ENCODE results near the gene SND1. TPM values are rescaled to one million over a fixed set of nuclear protein-coding genes. Genes with fewer than 3 reads are reported as not detected.

The SND1 gene
- 100 to 1,000 TPM; 132 to 148 TPM for total RNA-seq

- H3K4me1 Mint-ChIP-seq: peaks cover 33% of the 10 kb centered on the region
- POLR2A ChIA-PET: interaction anchor here (0.5 to 2.3 kb wide), 3 partner anchors 66 to 691 kb away, joined by 3 to 7 read pairs (median 6); partner anchors contain the start of genes GCC1 and ZNF800
- ATAC-seq (ENCODE audit: low read depth): peak; percentile 94
- H3K27ac Mint-ChIP-seq: peak within 1 kb of the TSS; percentile 97
- peak; percentile 96 for DNase-seq
- H3K27me3 Mint-ChIP-seq: no peaks in the 10 kb centered on the region
- H3K9me3 Mint-ChIP-seq: no peaks in the 10 kb centered on the region
- H3K36me3 Mint-ChIP-seq: peaks cover 14% of the 10 kb centered on the region
- peak within 1 kb of the TSS; percentile 98 for H3K4me3 Mint-ChIP-seq
These were observed at the start of gene SND1 for GRCh38 chr7:127651556-127652332. SND1 (plus strand) TSS chr7:127652194; CDS start chr7:127652374, 180 bp downstream.

DNA sequence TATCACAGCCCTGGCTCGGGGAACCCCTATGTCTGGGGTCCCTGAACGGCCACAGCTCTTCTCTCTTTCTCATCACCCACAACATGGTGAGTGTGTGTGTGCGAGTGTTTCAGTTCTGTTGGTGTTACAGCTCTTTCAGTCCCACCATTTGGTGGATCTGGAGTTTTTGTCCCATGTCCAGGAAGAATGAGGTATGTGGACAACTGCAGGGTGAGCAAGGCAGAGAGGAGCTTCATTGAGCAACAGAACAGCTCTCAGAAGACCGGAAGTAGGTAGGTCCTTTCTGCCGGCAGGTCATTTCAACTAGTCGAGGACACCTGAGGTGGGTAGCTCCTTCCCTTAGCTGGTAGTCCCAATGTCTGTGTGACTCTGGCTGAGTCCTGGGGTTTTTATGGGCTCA lies 43.5 kb upstream of the SND1 start:
- POLR2A ChIA-PET: no interaction called here
- no peaks in the 10 kb centered on the region for H3K36me3 Mint-ChIP-seq
- H3K4me3 Mint-ChIP-seq: no peak overlapping the region
- H3K4me1 Mint-ChIP-seq: no peaks in the 10 kb centered on the region
- H3K9me3 Mint-ChIP-seq: no peaks in the 10 kb centered on the region
- ATAC-seq (ENCODE audit: low read depth) (no peak), DNase-seq (no peak)
- no peak overlapping the region for H3K27ac Mint-ChIP-seq
- peaks cover 10% of the 10 kb centered on the region for H3K27me3 Mint-ChIP-seq

GRCh38 chr7:127609297-127609696 lies 42.7 kb upstream of the SND1 start:
- no peaks in the 10 kb centered on the region for H3K9me3 Mint-ChIP-seq

DNA sequence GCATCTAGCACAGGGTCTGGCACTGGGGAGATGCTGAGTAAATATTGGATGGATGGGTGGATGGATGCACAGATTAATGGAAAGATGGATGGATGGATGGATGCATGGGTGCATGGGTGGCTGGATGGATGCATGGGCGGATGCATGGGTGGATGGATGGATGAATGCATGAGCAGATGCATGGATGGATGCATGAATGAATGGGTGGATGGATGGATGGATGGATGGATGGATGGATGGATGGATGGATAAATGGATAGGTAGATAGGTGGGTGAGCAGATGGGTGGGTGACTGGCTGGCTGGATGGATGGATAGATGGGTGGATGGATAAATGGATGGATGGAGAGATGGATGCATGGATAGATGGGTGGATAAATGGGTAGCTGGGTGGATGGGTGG lies 39.7 kb upstream of the SND1 start:
- H3K27ac Mint-ChIP-seq: no peak overlapping the region
- no peaks in the 10 kb centered on the region for H3K9me3 Mint-ChIP-seq
- no peaks in the 10 kb centered on the region for H3K36me3 Mint-ChIP-seq
- H3K27me3 Mint-ChIP-seq: peaks cover 27% of the 10 kb centered on the region
- POLR2A ChIA-PET: no interaction called here
- DNase-seq (no peak), ATAC-seq (ENCODE audit: low read depth) (no peak)
- H3K4me1 Mint-ChIP-seq: no peaks in the 10 kb centered on the region
- H3K4me3 Mint-ChIP-seq: no peak overlapping the region

More at GRCh38 chr7:127609297-127609696, 42.7 kb upstream of the SND1 start:
- Mint-ChIP-seq H3K27me3 (peaks cover 15% of the 10 kb centered on the region), H3K36me3 (no peaks in the 10 kb centered on the region), H3K4me1 (no peaks in the 10 kb centered on the region), H3K4me3 (no peak overlapping the region), H3K27ac (no peak overlapping the region)
- ATAC-seq (ENCODE audit: low read depth) (no peak), DNase-seq (no peak)
- POLR2A ChIA-PET: no interaction called here

GRCh38 chr7:127616724-127617123 lies 35.3 kb upstream of the SND1 start:
- peaks cover 2% of the 10 kb centered on the region for H3K4me1 Mint-ChIP-seq
- peaks cover 52% of the 10 kb centered on the region for H3K27me3 Mint-ChIP-seq
- POLR2A ChIA-PET: no interaction called here
- no peaks in the 10 kb centered on the region for H3K36me3 Mint-ChIP-seq
- ATAC-seq (ENCODE audit: low read depth) (no peak), DNase-seq (no peak)
- no peak overlapping the region for H3K4me3 Mint-ChIP-seq
- no peaks in the 10 kb centered on the region for H3K9me3 Mint-ChIP-seq
- H3K27ac Mint-ChIP-seq: no peak overlapping the region

- DNase-seq: no peak
- POLR2A ChIA-PET: no interaction called here
- peaks cover 56% of the 10 kb centered on the region for H3K27me3 Mint-ChIP-seq
- no peaks in the 10 kb centered on the region for H3K9me3 Mint-ChIP-seq
- H3K36me3 Mint-ChIP-seq: no peaks in the 10 kb centered on the region
- ATAC-seq (ENCODE audit: low read depth): no peak
- no peak within 1 kb of the TSS for H3K4me3 Mint-ChIP-seq
- H3K4me1 Mint-ChIP-seq: peaks cover 2% of the 10 kb centered on the region
- no peak within 1 kb of the TSS for H3K27ac Mint-ChIP-seq
These were observed 34.0 kb upstream of the SND1 start, which contains the start of gene PAX4 for GRCh38 chr7:127618042-127618441. PAX4 (minus strand) TSS chr7:127618142; CDS start chr7:127615928, 2,214 bp downstream.

GRCh38 chr7:127618775-127619174 lies 33.2 kb upstream of the SND1 start:
- no peak overlapping the region for H3K4me3 Mint-ChIP-seq

DNA sequence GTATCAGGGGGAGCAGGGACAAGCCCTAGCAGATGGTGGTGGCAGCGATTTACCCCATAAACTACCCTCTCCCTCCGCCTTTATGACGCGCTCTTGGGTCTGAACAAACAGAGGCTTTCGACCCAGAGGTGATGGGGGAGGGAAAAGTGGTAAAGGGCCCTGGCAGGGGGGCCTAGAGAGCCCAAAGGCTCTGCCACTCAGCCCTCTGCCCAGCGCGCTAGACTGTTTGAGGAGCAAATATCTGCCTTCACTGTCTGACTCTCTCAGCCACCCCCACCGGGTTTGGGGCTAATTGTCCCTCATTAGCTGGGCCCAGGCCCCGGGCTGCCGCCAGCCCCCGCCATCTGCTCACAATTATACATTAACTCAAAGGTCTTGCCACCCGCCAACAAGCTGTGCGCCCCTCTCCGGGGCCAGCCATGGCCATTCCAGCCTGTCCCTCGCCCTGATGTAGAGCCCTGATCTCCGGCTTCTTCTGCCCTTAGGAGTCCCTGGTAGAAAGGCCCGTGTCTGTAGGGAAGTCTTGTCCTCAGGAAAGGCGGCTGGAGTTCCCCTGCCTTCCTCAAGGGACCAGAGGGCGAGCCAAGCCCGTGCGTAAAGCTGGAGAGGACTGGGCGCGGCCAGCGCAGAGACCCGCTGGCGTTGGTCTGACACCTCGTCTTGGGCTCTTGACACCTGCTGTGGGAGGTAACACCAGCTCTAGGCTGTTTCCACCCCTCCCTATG lies 32.2 kb upstream of the SND1 start:
- peaks cover 2% of the 10 kb centered on the region for H3K4me1 Mint-ChIP-seq
- no peaks in the 10 kb centered on the region for H3K36me3 Mint-ChIP-seq
- no peak overlapping the region for H3K4me3 Mint-ChIP-seq
- DNase-seq (no peak), ATAC-seq (ENCODE audit: low read depth) (no peak)
- no peaks in the 10 kb centered on the region for H3K9me3 Mint-ChIP-seq
- POLR2A ChIA-PET: no interaction called here
- no peak overlapping the region for H3K27ac Mint-ChIP-seq
- H3K27me3 Mint-ChIP-seq: peaks cover 62% of the 10 kb centered on the region

More at GRCh38 chr7:127618775-127619174, 33.2 kb upstream of the SND1 start:
- Mint-ChIP-seq H3K36me3 (no peaks in the 10 kb centered on the region), H3K27ac (no peak overlapping the region), H3K4me1 (peaks cover 2% of the 10 kb centered on the region), H3K9me3 (no peaks in the 10 kb centered on the region), H3K27me3 (peaks cover 53% of the 10 kb centered on the region)
- ATAC-seq (ENCODE audit: low read depth): no peak
- POLR2A ChIA-PET: no interaction called here
- DNase-seq: no peak

- peak overlapping the region; percentile 43 for H3K4me3 Mint-ChIP-seq
- H3K27me3 Mint-ChIP-seq: peaks cover 68% of the 10 kb centered on the region
- no peaks in the 10 kb centered on the region for H3K36me3 Mint-ChIP-seq
- H3K4me1 Mint-ChIP-seq: peaks cover 2% of the 10 kb centered on the region
- DNase-seq (no peak), ATAC-seq (ENCODE audit: low read depth) (peak; percentile 42)
- no peaks in the 10 kb centered on the region for H3K9me3 Mint-ChIP-seq
- no peak overlapping the region for H3K27ac Mint-ChIP-seq
- POLR2A ChIA-PET: no interaction called here
These were observed 31.4 kb upstream of the SND1 start for GRCh38 chr7:127620406-127621233.

DNA sequence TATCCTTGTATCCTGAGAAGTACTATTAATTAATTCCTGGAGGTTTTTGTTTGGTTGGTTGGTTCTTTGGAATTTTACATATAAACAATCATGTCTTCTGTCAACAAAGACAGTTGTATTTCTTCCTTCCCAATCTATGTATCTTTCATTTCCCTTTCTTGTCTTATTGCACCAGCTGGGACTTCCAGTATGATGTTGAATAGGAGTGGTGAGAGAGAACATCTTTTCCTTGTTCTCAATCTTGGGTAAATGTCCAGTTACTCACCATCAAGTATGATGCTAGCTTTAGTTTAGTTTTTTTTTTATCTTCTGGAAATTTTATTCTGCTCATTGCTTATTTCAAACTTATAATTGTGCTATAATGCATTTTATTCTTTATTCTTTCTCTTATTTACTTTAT lies 26.7 kb upstream of the SND1 start:
- Mint-ChIP-seq H3K9me3 (no peaks in the 10 kb centered on the region), H3K4me3 (no peak overlapping the region), H3K27me3 (peaks cover 57% of the 10 kb centered on the region), H3K4me1 (peaks cover 2% of the 10 kb centered on the region), H3K36me3 (no peaks in the 10 kb centered on the region), H3K27ac (no peak overlapping the region)
- DNase-seq (no peak), ATAC-seq (ENCODE audit: low read depth) (no peak)
- POLR2A ChIA-PET: no interaction called here

DNA sequence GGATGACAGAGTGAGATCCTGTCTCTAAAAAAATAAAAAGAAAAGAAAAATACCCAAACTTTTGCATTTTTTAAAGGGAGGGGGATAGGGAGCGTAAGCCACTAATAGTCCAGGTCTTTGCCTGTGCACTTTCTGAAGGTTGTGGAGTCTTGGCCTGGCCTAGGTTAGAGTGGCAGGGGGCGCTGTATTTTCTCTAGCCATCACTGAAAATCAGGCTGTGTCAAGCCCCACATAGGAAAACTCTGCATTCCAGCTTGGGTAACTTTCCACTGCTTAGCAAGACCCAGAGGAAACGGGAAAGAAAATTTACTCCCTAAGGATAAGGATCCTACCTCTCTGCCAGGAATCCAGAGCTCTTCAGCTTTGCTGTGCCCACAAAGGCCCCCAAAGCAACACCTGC lies 23.5 kb upstream of the SND1 start:
- H3K4me1 Mint-ChIP-seq: no peaks in the 10 kb centered on the region
- no peaks in the 10 kb centered on the region for H3K36me3 Mint-ChIP-seq
- peaks cover 41% of the 10 kb centered on the region for H3K27me3 Mint-ChIP-seq
- no peak overlapping the region for H3K27ac Mint-ChIP-seq
- H3K4me3 Mint-ChIP-seq: no peak overlapping the region
- ATAC-seq (ENCODE audit: low read depth) (no peak), DNase-seq (no peak)
- no peaks in the 10 kb centered on the region for H3K9me3 Mint-ChIP-seq
- POLR2A ChIA-PET: no interaction called here

- ATAC-seq (ENCODE audit: low read depth) (peak; percentile 56), DNase-seq (peak; percentile 40)
- no peaks in the 10 kb centered on the region for H3K4me1 Mint-ChIP-seq
- POLR2A ChIA-PET: no interaction called here
- H3K9me3 Mint-ChIP-seq: peaks cover 1% of the 10 kb centered on the region
- H3K4me3 Mint-ChIP-seq: no peak overlapping the region
- no peak overlapping the region for H3K27ac Mint-ChIP-seq
- H3K27me3 Mint-ChIP-seq: peaks cover 37% of the 10 kb centered on the region
- H3K36me3 Mint-ChIP-seq: no peaks in the 10 kb centered on the region
These were observed 22.6 kb upstream of the SND1 start for GRCh38 chr7:127629268-127629854.

- H3K36me3 Mint-ChIP-seq: no peaks in the 10 kb centered on the region
- DNase-seq (no peak), ATAC-seq (ENCODE audit: low read depth) (no peak)
- peaks cover 35% of the 10 kb centered on the region for H3K27me3 Mint-ChIP-seq
- peaks cover 1% of the 10 kb centered on the region for H3K9me3 Mint-ChIP-seq
- H3K4me3 Mint-ChIP-seq: no peak overlapping the region
- H3K27ac Mint-ChIP-seq: no peak overlapping the region
- POLR2A ChIA-PET: no interaction called here
- H3K4me1 Mint-ChIP-seq: no peaks in the 10 kb centered on the region
These were observed 19.6 kb upstream of the SND1 start for GRCh38 chr7:127632276-127632910.
